Caco-2 (cell line): Measurements from ENCODE around the gene TMEM17. TPM values are rescaled to one million over a fixed set of nuclear protein-coding genes. Genes with fewer than 3 reads are reported as not detected.

Experiments used
- BruUV-seq: library from RNA; stranded (reverse); fragments of 400-500 nt; replicated peaks from 2 replicates; lab custom pipeline; 2021; lab: Mats Ljungman, UMichigan
- CTCF ChIA-PET: fragments of 300-600 bp; sonication (Branson Sonifier 250); formaldehyde crosslinking; loops from one replicate; lab custom pipeline; 2022; ENCODE audit warnings: antibody characterized with exemption; lab: Charles Lee
- POLR2A ChIA-PET: fragments of 300-600 bp; sonication (Branson Sonifier 250); formaldehyde crosslinking; loops from one replicate; lab custom pipeline; 2022; ENCODE audit warnings: antibody characterized with exemption; lab: Charles Lee
- DNase-seq, 2 experiments: peaks; one replicate each; pipeline versions ENCODE4 v3.0.0 to v3.0.0-alpha.2; 2020 to 2022
- H3K27me3 ChIP-seq: replicated peaks from 2 replicates; pipeline ENCODE4 v1.6.0; 2011; ENCODE audit warnings: low read length; ENCODE audit not compliant: control insufficient read depth, insufficient read depth
- H3K36me3 ChIP-seq: 2 replicates; pipeline ENCODE4 v1.5.1; 2011; ENCODE audit warnings: low read length; ENCODE audit not compliant: control insufficient read depth, insufficient read depth
- H3K4me1 ChIP-seq: fragments of 250-450 bp; sonication (Bioruptor Pico); 2 replicates; pipeline ENCODE4 v1.5.1; 2020; ENCODE audit warnings: mild to moderate bottlenecking
- H3K4me3 ChIP-seq: 2 replicates; pipeline ENCODE4 v1.5.1; 2011; ENCODE audit warnings: low read depth, mild to moderate bottlenecking, control low read depth, low read length
- H3K9me3 ChIP-seq: fragments of 250-450 bp; sonication (Bioruptor Pico); 2 replicates; pipeline ENCODE4 v1.5.1; 2020; ENCODE audit warnings: mild to moderate bottlenecking, moderate library complexity
- H3K27ac Mint-ChIP-seq: one replicate; pipeline ENCODE4 v1.8.0; 2022; ENCODE audit warnings: mixed read lengths; ENCODE audit not compliant: unreplicated experiment
- H3K27me3 Mint-ChIP-seq: one replicate; pipeline ENCODE4 v1.8.0; 2022; ENCODE audit warnings: mixed read lengths; ENCODE audit not compliant: insufficient read depth, unreplicated experiment
- H3K36me3 Mint-ChIP-seq: one replicate; pipeline ENCODE4 v1.8.0; 2022; ENCODE audit warnings: mild to moderate bottlenecking, mixed read lengths; ENCODE audit not compliant: insufficient read depth, unreplicated experiment
- H3K4me1 Mint-ChIP-seq: one replicate; pipeline ENCODE4 v1.8.0; 2022; ENCODE audit warnings: low read depth, mixed read lengths; ENCODE audit not compliant: unreplicated experiment
- H3K4me3 Mint-ChIP-seq: one replicate; pipeline ENCODE4 v1.8.0; 2022; ENCODE audit warnings: mild to moderate bottlenecking, moderate library complexity, mixed read lengths; ENCODE audit not compliant: unreplicated experiment
- H3K9me3 Mint-ChIP-seq: one replicate; pipeline ENCODE4 v1.8.0; 2022; ENCODE audit warnings: mixed read lengths; ENCODE audit not compliant: unreplicated experiment
- CTCF ChIP-seq, 2 experiments: fragments of 200-600 bp in 1 of 2; IDR thresholded peaks; 1 replicate in 1 of 2; 2 replicates in 1 of 2; pipeline versions ENCODE4 v1.5.1 to v1.8.0; 2011 to 2022; ENCODE audit warnings: antibody characterized with exemption in 1 of 2, control low read depth in 1 of 2, inconsistent platforms in 1 of 2, low read depth in 1 of 2, low read length in 1 of 2, mild to moderate bottlenecking in 1 of 2, moderate library complexity in 1 of 2; ENCODE audit not compliant: insufficient read depth in 1 of 2, severe bottlenecking in 1 of 2, unreplicated experiment in 1 of 2
- intact Hi-C: fragments of 100-400 bp; cut with micrococcal nuclease; formaldehyde crosslinking; loops from one replicate; pipeline ENCODE4 v1.10.0; 2022; ENCODE audit not compliant: unreplicated experiment
- total RNA-seq: library from RNA; stranded (reverse); gene quantifications from 2 replicates; pipeline ENCODE4 v1.2.3, GENCODE V29; 2022

The TMEM17 gene
- total RNA-seq, 1 experiment from 2014 or later, result 3.3 TPM

- intact Hi-C loops, result loop anchor here (5.0 kb wide), 1 partner anchor 95 kb away; no protein-coding TSS in a partner anchor
- no peak for TF ChIP-seq CTCF (IDR thresholded peaks at IDR 0.05; ENCODE audit: insufficient read depth in 1 of 2, low read depth in 1 of 2, low read length in 1 of 2, severe bottlenecking in 1 of 2, unreplicated experiment in 1 of 2)
- DNase-seq, result peak in 1 of 2 experiments; percentile 76
- peak overlapping the region; percentile 63 for H3K27ac Mint-ChIP-seq
- no peaks in the 10 kb centered on the region for H3K9me3 ChIP-seq
- H3K4me1 Mint-ChIP-seq, result peaks cover 33% of the 10 kb centered on the region
- no peaks in the 10 kb centered on the region for H3K36me3 Mint-ChIP-seq
- CTCF ChIA-PET, result no interaction called here
- H3K4me3 ChIP-seq, result no peak overlapping the region
- no peaks in the 10 kb centered on the region for H3K27me3 Mint-ChIP-seq
- H3K4me1 ChIP-seq, result peaks cover 27% of the 10 kb centered on the region
- no peak overlapping the region for H3K4me3 Mint-ChIP-seq
- H3K9me3 Mint-ChIP-seq, result no peaks in the 10 kb centered on the region
- POLR2A ChIA-PET, result interaction anchor here (0.6 kb wide), 2 partner anchors 10 to 416 kb away, joined by 3 to 4 read pairs; no protein-coding TSS in a partner anchor
- no peaks in the 10 kb centered on the region for H3K36me3 ChIP-seq
- H3K27me3 ChIP-seq, result no peaks in the 10 kb centered on the region
- no TSS peak for BruUV-seq
These were observed 28.4 kb downstream of the TMEM17 start for GRCh38 chr2:62477573-62477972.

DNA sequence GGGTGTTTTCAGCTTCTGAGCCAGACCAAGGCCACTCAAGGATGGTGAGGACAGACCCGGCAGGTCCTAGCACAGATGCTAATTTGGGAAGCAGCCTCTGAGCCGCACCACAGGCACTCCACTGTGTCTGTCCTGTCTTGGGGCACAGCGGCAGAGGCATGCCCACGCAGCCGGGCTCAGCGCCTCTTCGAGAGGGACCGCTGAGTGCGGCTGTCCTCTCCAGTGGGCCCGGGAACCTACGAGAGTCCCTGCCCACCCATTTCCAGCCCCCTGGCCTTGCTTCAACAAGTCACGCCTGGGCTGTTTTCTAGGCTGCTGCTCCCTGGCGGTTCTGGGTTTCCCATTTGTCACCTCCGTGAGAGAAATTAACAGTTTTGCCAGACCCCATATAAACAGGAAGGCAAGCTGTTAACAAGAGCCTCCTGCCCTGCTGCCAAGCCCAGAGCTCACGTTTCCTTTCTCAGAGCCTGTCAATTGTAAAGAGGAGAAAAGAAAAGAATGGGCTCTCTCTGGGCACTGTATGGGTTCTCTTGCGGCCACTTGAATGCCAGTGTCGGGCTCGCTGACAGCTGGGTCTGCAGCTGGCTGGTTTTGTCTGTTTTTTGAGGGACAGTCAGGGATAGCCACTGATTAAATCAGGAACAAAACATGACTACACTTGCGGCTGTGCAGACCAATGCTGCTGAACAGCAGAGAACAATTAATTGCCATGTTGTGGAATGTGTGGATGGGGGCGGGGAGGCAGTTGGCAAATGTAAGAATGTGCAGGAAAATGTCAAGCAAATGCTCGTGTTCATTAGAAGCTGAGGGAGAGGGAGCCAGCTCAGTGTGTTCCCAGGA, 30.6 kb downstream of the TMEM17 start:
- peaks cover 27% of the 10 kb centered on the region for H3K4me1 ChIP-seq
- no peaks in the 10 kb centered on the region for H3K36me3 Mint-ChIP-seq
- no peak overlapping the region for H3K4me3 Mint-ChIP-seq
- no peak for DNase-seq
- H3K36me3 ChIP-seq, result no peaks in the 10 kb centered on the region
- no peak overlapping the region for H3K27ac Mint-ChIP-seq
- intact Hi-C loops, result loop anchor here (5.0 kb wide), 1 partner anchor 97 kb away; no protein-coding TSS in a partner anchor
- H3K9me3 ChIP-seq, result no peaks in the 10 kb centered on the region; the same call in 1 of the 2 replicates
- BruUV-seq, result no TSS peak
- ChIA-PET POLR2A (no interaction called here), CTCF (no interaction called here)
- H3K27me3 ChIP-seq, result no peaks in the 10 kb centered on the region
- no peaks in the 10 kb centered on the region for H3K27me3 Mint-ChIP-seq
- H3K4me1 Mint-ChIP-seq, result peaks cover 33% of the 10 kb centered on the region
- no peaks in the 10 kb centered on the region for H3K9me3 Mint-ChIP-seq
- H3K4me3 ChIP-seq, result no peak overlapping the region
- TF ChIP-seq CTCF (IDR thresholded peaks at IDR 0.05; ENCODE audit: insufficient read depth in 1 of 2, low read depth in 1 of 2, low read length in 1 of 2, severe bottlenecking in 1 of 2, unreplicated experiment in 1 of 2), result no peak

- no peaks in the 10 kb centered on the region for H3K36me3 Mint-ChIP-seq
- peaks cover 33% of the 10 kb centered on the region for H3K4me1 Mint-ChIP-seq
- intact Hi-C loops, result no loop called here
- no peak overlapping the region for H3K4me3 ChIP-seq
- no TSS peak for BruUV-seq
- ChIA-PET CTCF (no interaction called here), POLR2A (no interaction called here)
- no peaks in the 10 kb centered on the region for H3K36me3 ChIP-seq
- no peaks in the 10 kb centered on the region for H3K27me3 Mint-ChIP-seq
- H3K9me3 ChIP-seq, result no peaks in the 10 kb centered on the region; the same call in 1 of the 2 replicates
- DNase-seq, result no peak
- H3K27me3 ChIP-seq, result no peaks in the 10 kb centered on the region
- H3K4me3 Mint-ChIP-seq, result no peak overlapping the region
- H3K4me1 ChIP-seq, result peaks cover 27% of the 10 kb centered on the region
- H3K9me3 Mint-ChIP-seq, result no peaks in the 10 kb centered on the region
- no peak for TF ChIP-seq CTCF (IDR thresholded peaks at IDR 0.05; ENCODE audit: insufficient read depth in 1 of 2, low read depth in 1 of 2, low read length in 1 of 2, severe bottlenecking in 1 of 2, unreplicated experiment in 1 of 2)
- H3K27ac Mint-ChIP-seq, result no peak overlapping the region
These were observed 31.8 kb downstream of the TMEM17 start for GRCh38 chr2:62474176-62474575.
